ENCODE measurements around the gene LBP. TPM values are rescaled to one million over a fixed set of nuclear protein-coding genes. Genes with fewer than 3 reads are reported as not detected.

The LBP gene, protein sequence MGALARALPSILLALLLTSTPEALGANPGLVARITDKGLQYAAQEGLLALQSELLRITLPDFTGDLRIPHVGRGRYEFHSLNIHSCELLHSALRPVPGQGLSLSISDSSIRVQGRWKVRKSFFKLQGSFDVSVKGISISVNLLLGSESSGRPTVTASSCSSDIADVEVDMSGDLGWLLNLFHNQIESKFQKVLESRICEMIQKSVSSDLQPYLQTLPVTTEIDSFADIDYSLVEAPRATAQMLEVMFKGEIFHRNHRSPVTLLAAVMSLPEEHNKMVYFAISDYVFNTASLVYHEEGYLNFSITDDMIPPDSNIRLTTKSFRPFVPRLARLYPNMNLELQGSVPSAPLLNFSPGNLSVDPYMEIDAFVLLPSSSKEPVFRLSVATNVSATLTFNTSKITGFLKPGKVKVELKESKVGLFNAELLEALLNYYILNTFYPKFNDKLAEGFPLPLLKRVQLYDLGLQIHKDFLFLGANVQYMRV
- not detected in 2 replicates for total RNA-seq

DNA sequence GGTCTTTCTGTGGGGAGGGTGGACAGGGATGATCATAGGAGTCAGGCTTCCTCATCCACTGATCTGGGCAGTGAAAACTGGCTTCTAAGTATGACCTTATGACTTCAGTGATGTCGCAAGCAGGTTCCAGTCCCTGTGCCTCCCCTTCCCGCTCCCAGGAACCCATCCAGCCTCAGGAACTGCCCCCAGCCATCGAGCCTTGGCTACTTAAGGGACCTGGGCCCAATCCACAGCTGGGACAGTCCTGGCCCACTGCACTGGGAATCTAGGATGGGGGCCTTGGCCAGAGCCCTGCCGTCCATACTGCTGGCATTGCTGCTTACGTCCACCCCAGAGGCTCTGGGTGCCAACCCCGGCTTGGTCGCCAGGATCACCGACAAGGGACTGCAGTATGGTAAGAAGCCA is at the start of gene LBP:
LBP (plus strand) TSS at position 236 of the 405 bp plus-strand sequence; CDS start at position 271, 35 bp downstream.

DNA sequence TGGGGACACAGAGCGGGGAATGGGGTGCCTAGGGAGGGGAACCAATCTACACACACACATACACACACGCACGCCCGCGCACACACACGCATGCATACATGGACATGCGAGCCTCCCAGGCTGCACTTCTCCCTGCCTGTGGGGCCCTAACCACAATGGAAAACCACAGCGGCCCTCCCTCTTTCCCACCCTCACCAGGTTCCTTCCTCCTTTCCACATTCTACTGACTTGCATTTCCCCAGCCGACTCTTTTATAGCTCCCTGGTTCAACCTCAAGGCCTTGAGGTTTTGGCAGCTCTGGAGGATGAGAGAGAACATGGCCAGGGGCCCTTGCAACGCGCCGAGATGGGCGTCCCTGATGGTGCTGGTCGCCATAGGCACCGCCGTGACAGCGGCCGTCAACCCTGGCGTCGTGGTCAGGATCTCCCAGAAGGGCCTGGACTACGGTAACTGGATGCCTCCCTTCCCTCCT is 42.3 kb upstream of the LBP start, which contains the start of gene BPI:
BPI (plus strand) TSS at position 249 of the 472 bp plus-strand sequence; CDS start at position 317, 68 bp downstream.

Other genes starting within 250 kb of the LBP start
- gene TGM2, start 181.2 kb upstream of the LBP start, total RNA-seq, result 1,162 and 1,324 TPM in 2 replicates
- 0.34 TPM in 1 of 2 replicates, not detected in the other for gene KIAA1755, start 85.7 kb upstream of the LBP start, total RNA-seq
- not detected in 2 replicates for gene BPI, start 42.3 kb upstream of the LBP start, total RNA-seq
- 6.3 and 11.6 TPM in 2 replicates for gene SNHG17, start 88.8 kb downstream of the LBP start, total RNA-seq
- gene RALGAPB, start 126.4 kb downstream of the LBP start, total RNA-seq, result 26.0 and 30.4 TPM in 2 replicates
- not detected in 2 replicates for gene ADIG, start 234.7 kb downstream of the LBP start, total RNA-seq